Gastrocnemius medialis (tissue), 4 donors: ENCODE data around the gene TPRX1. TPM values are rescaled to one million over a fixed set of nuclear protein-coding genes. Genes with fewer than 3 reads are reported as not detected.
"Not testable (repeated sequence)": the region's sequence is repeated elsewhere in the genome, so short reads cannot be mapped to it uniquely, and the experiment has no call there.

Experiments used
- ATAC-seq, 2 donors: fragments of 150-250 bp; one replicate each; pipeline ENCODE4 v1.9.1; 2016
- DNase-seq, 2 donors: peaks; one replicate each; pipeline ENCODE4 v3.0.0-alpha.2; 2019
- H3K27ac ChIP-seq, 4 donors: fragments of 200-600 bp; sonication (generic); 1 replicate in 1 of 4; 2 replicates in 3 of 4; pipeline ENCODE4 v1.5.1; 2016 to 2018; ENCODE audit warnings: mild to moderate bottlenecking in 2 of 4, moderate library complexity in 1 of 4
- H3K27me3 ChIP-seq, 3 donors: fragments of 200-600 bp; sonication (generic) in 2 of 3; 1 replicate in 1 of 3; 2 replicates in 2 of 3; pipeline versions ENCODE4 v1.5.1 to v1.6.0; 2016 to 2019; ENCODE audit warnings: mild to moderate bottlenecking in 1 of 3, moderate library complexity in 1 of 3
- H3K36me3 ChIP-seq, 2 donors: fragments of 200-600 bp; sonication (generic) in 1 of 2; one replicate each; pipeline ENCODE4 v1.5.1; 2017 to 2018
- H3K4me1 ChIP-seq, 2 donors: fragments of 200-600 bp; sonication (generic) in 1 of 2; one replicate each; pipeline ENCODE4 v1.5.1; 2016 to 2017; ENCODE audit warnings: mild to moderate bottlenecking in 2 of 2
- H3K4me3 ChIP-seq, 4 donors: fragments of 200-600 bp; sonication (generic) in 3 of 4; 1 replicate in 1 of 4; 2 replicates in 3 of 4; pipeline ENCODE4 v1.5.1; 2016 to 2019; ENCODE audit warnings: mild to moderate bottlenecking in 2 of 4
- H3K9me3 ChIP-seq, 3 donors: fragments of 200-600 bp; sonication (generic) in 2 of 3; 1 replicate in 1 of 3; 2 replicates in 2 of 3; pipeline ENCODE4 v1.5.1; 2016 to 2019
- POLR2A ChIP-seq, 2 donors: fragments of 450-650 bp; IDR thresholded peaks; one replicate each; pipeline ENCODE4 v1.6.1; 2017; ENCODE audit warnings: antibody characterized with exemption in 2 of 2, mild to moderate bottlenecking in 2 of 2, moderate library complexity in 2 of 2
- in situ Hi-C, 4 donors: fragments of 200-750 bp; cut with MboI; loops; one replicate each; pipeline versions ENCODE4 v1.15.0 to v1.8.0; 2017; ENCODE audit warnings: low sequenced_read_pairs in 4 of 4
- intact Hi-C: fragments of 100-400 bp; cut with DNase I; formaldehyde crosslinking; loops from one replicate; pipeline ENCODE4 v1.15.1; 2023; ENCODE audit warnings: low total_unique reads
- total RNA-seq, 4 donors: library from RNA; depleted of rRNA; stranded (reverse); fragments of >200 nt; gene quantifications; one replicate each; pipeline versions ENCODE4 v1.1.0 to v1.2.3, GENCODE V29; 2016
- TF ChIP-seq, protein P1 (sequence below), 5 experiments: fragments of 450-650 bp in 3 of 5; fragments of 200-600 bp in 2 of 5; sonication (generic) in 2 of 5; IDR thresholded peaks in 4 of 5; conservative IDR thresholded peaks in 1 of 5; 1 replicate in 4 of 5; 2 replicates in 1 of 5; pipeline ENCODE4 v1.5.1; 2016 to 2019; ENCODE audit warnings: antibody characterized with exemption in 5 of 5, mild to moderate bottlenecking in 3 of 5, moderate library complexity in 3 of 5

Gene TPRX1
- total RNA-seq, 4 donors from 2014 or later: not detected

DNA sequence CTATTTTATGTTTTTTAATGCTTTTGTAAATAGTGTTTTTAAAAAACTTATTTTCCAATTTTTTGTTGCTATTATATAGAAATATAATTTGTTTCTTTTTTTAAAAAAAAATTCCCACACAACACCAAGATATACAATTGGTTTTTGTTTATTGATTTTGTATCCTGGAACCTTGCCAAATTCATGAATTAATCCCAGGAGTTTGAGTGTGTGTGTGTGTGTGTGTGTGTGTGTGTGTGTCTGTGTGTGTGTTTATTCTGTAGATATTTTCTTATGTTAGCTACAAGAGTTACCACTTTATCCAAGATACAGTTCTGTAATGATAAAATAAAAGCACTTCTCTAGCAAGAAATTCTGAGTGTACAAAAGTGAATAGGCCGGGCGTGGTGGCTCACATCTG is 7.6 kb downstream of the TPRX1 start:
- TF ChIP-seq POLR2A (IDR thresholded peaks at IDR 0.05): no peak
- TF ChIP-seq, protein P1, sequence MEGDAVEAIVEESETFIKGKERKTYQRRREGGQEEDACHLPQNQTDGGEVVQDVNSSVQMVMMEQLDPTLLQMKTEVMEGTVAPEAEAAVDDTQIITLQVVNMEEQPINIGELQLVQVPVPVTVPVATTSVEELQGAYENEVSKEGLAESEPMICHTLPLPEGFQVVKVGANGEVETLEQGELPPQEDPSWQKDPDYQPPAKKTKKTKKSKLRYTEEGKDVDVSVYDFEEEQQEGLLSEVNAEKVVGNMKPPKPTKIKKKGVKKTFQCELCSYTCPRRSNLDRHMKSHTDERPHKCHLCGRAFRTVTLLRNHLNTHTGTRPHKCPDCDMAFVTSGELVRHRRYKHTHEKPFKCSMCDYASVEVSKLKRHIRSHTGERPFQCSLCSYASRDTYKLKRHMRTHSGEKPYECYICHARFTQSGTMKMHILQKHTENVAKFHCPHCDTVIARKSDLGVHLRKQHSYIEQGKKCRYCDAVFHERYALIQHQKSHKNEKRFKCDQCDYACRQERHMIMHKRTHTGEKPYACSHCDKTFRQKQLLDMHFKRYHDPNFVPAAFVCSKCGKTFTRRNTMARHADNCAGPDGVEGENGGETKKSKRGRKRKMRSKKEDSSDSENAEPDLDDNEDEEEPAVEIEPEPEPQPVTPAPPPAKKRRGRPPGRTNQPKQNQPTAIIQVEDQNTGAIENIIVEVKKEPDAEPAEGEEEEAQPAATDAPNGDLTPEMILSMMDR (IDR thresholded peaks at IDR 0.05 in 4 of 5, conservative IDR thresholded peaks at IDR 0.05 in 1 of 5): no peak
- ATAC-seq (no peak), DNase-seq (no peak)
- H3K27me3 ChIP-seq: no peaks in the 10 kb centered on the region
- in situ Hi-C loops: no loop called here
- H3K36me3 ChIP-seq: no peaks in the 10 kb centered on the region
- no peaks in the 10 kb centered on the region for H3K4me1 ChIP-seq
- intact Hi-C loops: no loop called here
- H3K9me3 ChIP-seq: no peaks in the 10 kb centered on the region
- no peak overlapping the region for H3K4me3 ChIP-seq
- no peak overlapping the region for H3K27ac ChIP-seq

DNA sequence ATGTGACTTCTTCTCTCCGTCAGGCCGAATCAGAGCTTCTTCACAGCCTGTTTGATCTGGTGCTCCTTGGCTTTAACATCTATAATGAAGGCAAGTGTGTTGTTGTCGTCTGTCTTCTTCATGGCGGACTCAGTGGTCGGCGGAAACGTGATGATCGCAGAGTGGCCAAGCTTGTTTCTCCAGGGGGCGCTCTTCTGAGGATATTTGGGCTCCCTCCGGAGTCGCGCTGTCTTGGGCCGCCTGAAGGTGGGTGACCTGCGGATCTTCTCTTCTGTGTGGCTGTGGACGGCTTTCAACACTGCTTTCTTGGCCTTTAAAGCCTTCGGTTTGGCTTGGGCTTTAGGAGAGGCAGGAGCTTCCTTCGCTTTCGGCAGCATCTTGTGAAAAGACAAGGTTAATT is 9.8 kb downstream of the TPRX1 start:
- no peaks in the 10 kb centered on the region for H3K9me3 ChIP-seq
- ATAC-seq (no peak), DNase-seq (no peak)
- H3K36me3 ChIP-seq: no peaks in the 10 kb centered on the region
- no peaks in the 10 kb centered on the region for H3K4me1 ChIP-seq
- H3K27me3 ChIP-seq: no peaks in the 10 kb centered on the region
- no peak for TF ChIP-seq POLR2A (IDR thresholded peaks at IDR 0.05)
- TF ChIP-seq, protein P1 (IDR thresholded peaks at IDR 0.05 in 4 of 5, conservative IDR thresholded peaks at IDR 0.05 in 1 of 5): no peak
- no peak overlapping the region for H3K4me3 ChIP-seq
- intact Hi-C loops (no loop called here), in situ Hi-C loops (loop anchor here in 1 of 4 donors (5.0 kb wide), 1 partner anchor 82 kb away; the partner anchor contains the start of gene EHD2)
- no peak overlapping the region for H3K27ac ChIP-seq

DNA sequence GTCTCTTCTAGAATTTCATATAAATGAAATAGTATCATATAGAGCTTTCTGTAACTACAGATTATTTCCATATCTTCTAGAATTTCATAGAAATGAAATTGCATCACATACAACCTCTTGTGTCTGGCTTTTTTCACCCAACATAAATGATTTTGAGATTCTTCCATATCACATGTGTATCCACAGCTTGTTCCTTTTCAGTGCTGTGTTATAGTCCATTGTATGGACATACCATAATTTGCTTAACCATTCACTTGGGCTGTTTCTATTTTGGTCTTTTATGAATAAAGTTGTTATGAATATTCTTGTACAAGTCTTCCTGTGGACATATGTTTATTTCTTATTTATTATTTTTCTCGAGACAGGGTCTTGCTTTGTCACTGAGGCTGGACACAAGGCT is 11.7 kb downstream of the TPRX1 start:
- no peak overlapping the region for H3K4me3 ChIP-seq
- in situ Hi-C loops: loop anchor here in 1 of 4 donors (5.0 kb wide), 1 partner anchor 80 kb away; the partner anchor contains the start of gene EHD2

DNA sequence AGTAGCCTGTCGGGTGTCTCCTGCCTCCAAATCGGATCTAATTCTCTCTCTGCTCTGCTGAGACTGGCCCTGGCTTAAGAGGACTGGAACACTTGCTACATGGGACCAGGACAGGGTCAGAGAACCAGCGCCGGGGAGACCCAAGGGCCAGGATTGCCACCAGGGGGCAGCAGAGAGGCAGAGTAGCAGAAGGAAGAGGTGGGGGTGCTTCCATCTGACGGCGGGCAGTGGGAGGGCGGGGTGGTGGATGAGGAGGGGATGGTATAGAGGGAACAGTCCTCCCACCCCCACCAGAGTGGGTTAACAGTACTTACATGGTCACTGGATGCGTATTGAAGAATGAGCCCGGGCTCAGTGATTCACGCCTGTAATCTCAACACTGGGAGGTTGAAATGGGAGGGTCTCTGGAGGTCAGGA is 13.9 kb downstream of the TPRX1 start:
- no peak for TF ChIP-seq POLR2A (IDR thresholded peaks at IDR 0.05)
- TF ChIP-seq, protein P1 (IDR thresholded peaks at IDR 0.05 in 4 of 5, conservative IDR thresholded peaks at IDR 0.05 in 1 of 5): peak in 4 of 5 experiments; percentile 69 to 90 (median 77)
- intact Hi-C loops: no loop called here
- in situ Hi-C loops: loop anchor here in 1 of 4 donors (5.0 kb wide), 1 partner anchor 78 kb away; the partner anchor contains the start of gene EHD2
- H3K4me3 ChIP-seq: no peak overlapping the region
- H3K36me3 ChIP-seq: peaks cover 0 to 7% of the 10 kb centered on the region in 2 donors
- no peaks in the 10 kb centered on the region for H3K27me3 ChIP-seq
- H3K4me1 ChIP-seq: peaks cover 13 to 16% of the 10 kb centered on the region in 2 donors
- H3K27ac ChIP-seq: no peak overlapping the region
- DNase-seq: peak in 1 of 2 donors; percentile 54
- H3K9me3 ChIP-seq: no peaks in the 10 kb centered on the region
- ATAC-seq: no peak

More for the DNA sequence above, 11.7 kb downstream of the TPRX1 start:
- Histone ChIP-seq H3K36me3 (no peaks in the 10 kb centered on the region), H3K27ac (no peak overlapping the region), H3K4me1 (no peaks in the 10 kb centered on the region), H3K27me3 (no peaks in the 10 kb centered on the region), H3K9me3 (no peaks in the 10 kb centered on the region)
- DNase-seq: no peak
- TF ChIP-seq, protein P1 (IDR thresholded peaks at IDR 0.05 in 4 of 5, conservative IDR thresholded peaks at IDR 0.05 in 1 of 5): no peak
- TF ChIP-seq POLR2A (IDR thresholded peaks at IDR 0.05): no peak
- no peak for ATAC-seq
- intact Hi-C loops: no loop called here

DNA sequence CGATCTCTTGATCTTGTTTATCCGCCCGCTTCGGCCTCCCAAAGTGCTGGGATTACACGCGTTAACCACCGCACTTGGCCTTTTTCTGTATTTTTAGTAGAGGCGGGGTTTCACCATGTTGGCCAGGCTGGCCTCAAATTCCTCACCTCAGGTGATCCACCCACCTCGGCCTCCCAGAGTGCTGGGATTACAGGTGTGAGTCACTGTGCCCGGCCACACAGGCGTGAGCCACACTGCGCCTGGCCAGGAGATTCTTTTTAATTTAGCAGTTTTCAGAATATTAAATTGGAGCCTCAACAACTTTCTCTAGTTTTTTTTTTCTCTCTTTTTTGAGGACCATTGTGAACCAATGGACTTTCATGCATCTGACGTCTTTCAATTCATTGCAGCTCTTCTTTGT is 14.5 kb downstream of the TPRX1 start:
- ATAC-seq, H3K4me3 ChIP-seq, DNase-seq, H3K27me3 ChIP-seq, intact Hi-C loops, H3K9me3 ChIP-seq, H3K27ac ChIP-seq: not testable (repeated sequence)
- Histone ChIP-seq H3K36me3 (peaks cover 0 to 11% of the 10 kb centered on the region in 2 donors), H3K4me1 (peaks cover 13 to 16% of the 10 kb centered on the region in 2 donors)
- in situ Hi-C loops: loop anchor here in 2 of 4 donors (5.0 kb wide), 1 partner anchor 78 kb away; the partner anchor contains the start of gene EHD2 (in 2 of the 2)

DNA sequence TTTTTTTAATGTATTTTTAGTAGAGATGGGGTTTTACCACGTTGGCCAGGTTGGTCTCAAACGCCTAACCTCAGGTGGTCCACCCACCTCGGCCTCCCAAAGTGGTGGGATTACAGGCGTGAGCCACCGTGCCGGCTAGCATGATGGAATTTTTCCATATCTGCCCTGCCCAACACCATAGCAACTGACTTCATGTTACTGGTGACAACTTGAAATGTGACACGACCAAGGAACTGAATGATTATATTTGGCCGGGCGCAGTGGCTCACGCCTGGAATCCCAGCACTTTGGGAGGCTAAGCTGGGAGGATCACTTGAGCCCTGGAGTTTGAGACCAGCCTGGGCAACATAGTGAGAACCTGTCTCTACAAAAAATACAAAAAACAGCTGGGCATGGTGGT is 17.0 kb downstream of the TPRX1 start:
- H3K4me3 ChIP-seq, H3K9me3 ChIP-seq, H3K27me3 ChIP-seq, intact Hi-C loops: not testable (repeated sequence)
- ATAC-seq (peak; percentile 57 to 68), DNase-seq (peak in 1 of 2 donors; percentile 50)
- peaks cover 22 to 24% of the 10 kb centered on the region in 2 donors for H3K4me1 ChIP-seq
- H3K27ac ChIP-seq: peak overlapping the region; percentile 58 to 81 (median 74)
- in situ Hi-C loops: loop anchor here in 1 of 4 donors (5.0 kb wide), 1 partner anchor 75 kb away; the partner anchor contains the start of gene EHD2
- peaks cover 0 to 31% of the 10 kb centered on the region in 2 donors for H3K36me3 ChIP-seq
